Activated T-cell treated with anti-CD3 and anti-CD28 coated beads, Interleukin-2, amount 50 U/mL, for 1 hour (primary cell): ENCODE measurements around the gene RSRC1.
"Not testable (repeated sequence)": the region's sequence is repeated elsewhere in the genome, so short reads cannot be mapped to it uniquely, and the experiment has no call there.

Experiments
- DNase-seq: peaks from one replicate; pipeline ENCODE4 v3.0.0-alpha.2; 2020

The RSRC1 gene

GRCh38 chr3:158134363-158134762 is 24.5 kb downstream of the RSRC1 start:
- DNase-seq: no peak

GRCh38 chr3:158140396-158140795 is 30.5 kb downstream of the RSRC1 start:
- no peak for DNase-seq

- no peak for DNase-seq
Observed at GRCh38 chr3:158148218-158148617, 38.3 kb downstream of the RSRC1 start.

GRCh38 chr3:158152186-158152585 is 42.3 kb downstream of the RSRC1 start:
- no peak for DNase-seq

GRCh38 chr3:158158969-158159368 is 49.1 kb downstream of the RSRC1 start:
- DNase-seq: no peak

GRCh38 chr3:158159714-158160113 is 49.8 kb downstream of the RSRC1 start:
- DNase-seq: no peak

GRCh38 chr3:158160958-158161357 is 51.1 kb downstream of the RSRC1 start:
- DNase-seq: no peak

GRCh38 chr3:158165141-158165655 is 55.3 kb downstream of the RSRC1 start:
- no peak for DNase-seq

- no peak for DNase-seq
Observed at GRCh38 chr3:158165730-158166129, 55.8 kb downstream of the RSRC1 start.

- no peak for DNase-seq
Observed at GRCh38 chr3:158166223-158166622, 56.3 kb downstream of the RSRC1 start.

GRCh38 chr3:158167737-158168557 is 58.1 kb downstream of the RSRC1 start:
- DNase-seq: no peak

- no peak for DNase-seq
Observed at GRCh38 chr3:158169091-158169491, 59.2 kb downstream of the RSRC1 start.

- DNase-seq: no peak
Observed at GRCh38 chr3:158181096-158181495, 71.2 kb downstream of the RSRC1 start.

GRCh38 chr3:158185711-158186110 is 75.8 kb downstream of the RSRC1 start:
- DNase-seq: no peak

- DNase-seq: no peak
Observed at GRCh38 chr3:158200955-158201354, 91.1 kb downstream of the RSRC1 start.

GRCh38 chr3:158205324-158205723 is 95.4 kb downstream of the RSRC1 start:
- DNase-seq: no peak

- no peak for DNase-seq
Observed at GRCh38 chr3:158205994-158206393, 96.1 kb downstream of the RSRC1 start.

- DNase-seq: no peak
Observed at GRCh38 chr3:158210067-158210466, 100.2 kb downstream of the RSRC1 start.

GRCh38 chr3:158213461-158213860 is 103.6 kb downstream of the RSRC1 start:
- DNase-seq: no peak

GRCh38 chr3:158217992-158218391 is 108.1 kb downstream of the RSRC1 start:
- DNase-seq: no peak

- DNase-seq: no peak
Observed at GRCh38 chr3:158220575-158220974, 110.7 kb downstream of the RSRC1 start.

- no peak for DNase-seq
Observed at GRCh38 chr3:158221426-158221825, 111.5 kb downstream of the RSRC1 start.

- no peak for DNase-seq
Observed at GRCh38 chr3:158226429-158226828, 116.5 kb downstream of the RSRC1 start.

GRCh38 chr3:158228942-158229341 is 119.1 kb downstream of the RSRC1 start:
- not testable (repeated sequence) for DNase-seq

- no peak for DNase-seq
Observed at GRCh38 chr3:158233791-158234190, 123.9 kb downstream of the RSRC1 start.
